ENCODE results near the gene BBS5. TPM values are rescaled to one million over a fixed set of nuclear protein-coding genes. Genes with fewer than 3 reads are reported as not detected.

The BBS5 gene
- polyA plus RNA-seq, 2 of the 4 experiments (the other 2 are of a cell fraction), result 1.7 to 5.3 TPM

DNA sequence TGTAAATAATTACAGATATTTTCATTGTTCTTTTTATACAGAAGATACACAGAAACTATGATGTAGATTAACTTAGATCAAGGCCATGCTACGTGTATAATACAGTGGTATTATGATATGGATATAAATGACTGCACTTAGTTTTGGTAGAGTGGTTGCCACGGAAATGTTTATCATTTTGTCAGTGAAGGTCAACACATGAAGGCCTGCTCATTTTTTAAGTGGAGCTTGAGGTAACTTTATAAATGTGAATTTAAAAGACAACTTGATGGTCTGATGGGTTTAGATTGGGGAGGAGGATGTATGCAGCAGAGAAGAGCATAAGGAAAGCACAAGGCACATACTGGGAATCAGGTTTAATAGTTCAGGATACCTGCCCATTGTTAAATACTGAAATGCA lies 14.4 kb upstream of the BBS5 start:
- no peaks in the 10 kb centered on the region for H3K9me3 ChIP-seq
- no peak for DNase-seq (ENCODE audit: low read depth in 1 of 2, low spot score in 1 of 2)
- TF ChIP-seq CHD4 (IDR thresholded peaks at IDR 0.05; ENCODE audit: borderline replicate concordance) (no peak), JUN (IDR thresholded peaks at IDR 0.05) (no peak), CEBPB (IDR thresholded peaks at IDR 0.05) (no peak), CBX2 (IDR thresholded peaks at IDR 0.05; ENCODE audit: borderline replicate concordance, low read depth) (no peak), SREBF2 (IDR thresholded peaks at IDR 0.05) (no peak), MAFK (IDR thresholded peaks at IDR 0.05; ENCODE audit: partially characterized antibody) (no peak), FOSB (CRISPR knock-in tag; IDR thresholded peaks at IDR 0.05) (no peak), KDM1A (IDR thresholded peaks at IDR 0.05; ENCODE audit: low read depth) (no peak), EHMT2 (IDR thresholded peaks at IDR 0.05; ENCODE audit: low read depth) (no peak), BCL3 (IDR thresholded peaks at IDR 0.05) (no peak), ZNF302 (CRISPR knock-in tag; IDR thresholded peaks at IDR 0.05) (no peak)
- TF ChIP-seq, protein P1, sequence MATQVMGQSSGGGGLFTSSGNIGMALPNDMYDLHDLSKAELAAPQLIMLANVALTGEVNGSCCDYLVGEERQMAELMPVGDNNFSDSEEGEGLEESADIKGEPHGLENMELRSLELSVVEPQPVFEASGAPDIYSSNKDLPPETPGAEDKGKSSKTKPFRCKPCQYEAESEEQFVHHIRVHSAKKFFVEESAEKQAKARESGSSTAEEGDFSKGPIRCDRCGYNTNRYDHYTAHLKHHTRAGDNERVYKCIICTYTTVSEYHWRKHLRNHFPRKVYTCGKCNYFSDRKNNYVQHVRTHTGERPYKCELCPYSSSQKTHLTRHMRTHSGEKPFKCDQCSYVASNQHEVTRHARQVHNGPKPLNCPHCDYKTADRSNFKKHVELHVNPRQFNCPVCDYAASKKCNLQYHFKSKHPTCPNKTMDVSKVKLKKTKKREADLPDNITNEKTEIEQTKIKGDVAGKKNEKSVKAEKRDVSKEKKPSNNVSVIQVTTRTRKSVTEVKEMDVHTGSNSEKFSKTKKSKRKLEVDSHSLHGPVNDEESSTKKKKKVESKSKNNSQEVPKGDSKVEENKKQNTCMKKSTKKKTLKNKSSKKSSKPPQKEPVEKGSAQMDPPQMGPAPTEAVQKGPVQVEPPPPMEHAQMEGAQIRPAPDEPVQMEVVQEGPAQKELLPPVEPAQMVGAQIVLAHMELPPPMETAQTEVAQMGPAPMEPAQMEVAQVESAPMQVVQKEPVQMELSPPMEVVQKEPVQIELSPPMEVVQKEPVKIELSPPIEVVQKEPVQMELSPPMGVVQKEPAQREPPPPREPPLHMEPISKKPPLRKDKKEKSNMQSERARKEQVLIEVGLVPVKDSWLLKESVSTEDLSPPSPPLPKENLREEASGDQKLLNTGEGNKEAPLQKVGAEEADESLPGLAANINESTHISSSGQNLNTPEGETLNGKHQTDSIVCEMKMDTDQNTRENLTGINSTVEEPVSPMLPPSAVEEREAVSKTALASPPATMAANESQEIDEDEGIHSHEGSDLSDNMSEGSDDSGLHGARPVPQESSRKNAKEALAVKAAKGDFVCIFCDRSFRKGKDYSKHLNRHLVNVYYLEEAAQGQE (IDR thresholded peaks at IDR 0.05), result no peak
- no peak overlapping the region for H3K27ac ChIP-seq
- ATAC-seq, result no peak
- WGBS (ENCODE audit: missing lambda C conversion rate), result 51% methylated on average over 2 of the region's 2 CpGs
- H3K4me1 ChIP-seq, result no peaks in the 10 kb centered on the region
- no peak overlapping the region for H3K4me3 ChIP-seq
- POLR2A ChIA-PET, result no interaction called here
- CTCF ChIA-PET, result no interaction called here
- no peak for FAIRE-seq
- no peak overlapping the region for H3K4me2 ChIP-seq

GRCh38 chr2:169468841-169469240 lies 10.5 kb upstream of the BBS5 start:
- FAIRE-seq (no peak), ATAC-seq (no peak), DNase-seq (ENCODE audit: low read depth in 1 of 2, low spot score in 1 of 2) (no peak)
- H3K4me2 ChIP-seq, result no peak overlapping the region
- ChIA-PET POLR2A (no interaction called here), CTCF (interaction anchor here (0.8 kb wide), 1 partner anchor 16 kb away, joined by 7 read pairs; no protein-coding TSS in a partner anchor)
- TF ChIP-seq BHLHE40 (IDR thresholded peaks at IDR 0.05; ENCODE audit: low read depth, low read length) (no peak), RFX5 (IDR thresholded peaks at IDR 0.05) (no peak), KDM5A (IDR thresholded peaks at IDR 0.05) (no peak), CHD4 (IDR thresholded peaks at IDR 0.05; ENCODE audit: borderline replicate concordance) (no peak), MYC (IDR thresholded peaks at IDR 0.05; ENCODE audit: borderline replicate concordance, low read length) (no peak), ZC3H11A (IDR thresholded peaks at IDR 0.05) (no peak), HOXB13 (CRISPR knock-in tag; IDR thresholded peaks at IDR 0.05; ENCODE audit: low read depth) (no peak), RCOR1 (IDR thresholded peaks at IDR 0.05; ENCODE audit: low read depth, low read length) (no peak), RNF2 (IDR thresholded peaks at IDR 0.05; ENCODE audit: borderline replicate concordance, low read depth) (no peak), HMGXB4 (CRISPR knock-in tag; IDR thresholded peaks at IDR 0.05; ENCODE audit: borderline replicate concordance) (no peak), CBX2 (IDR thresholded peaks at IDR 0.05; ENCODE audit: borderline replicate concordance, low read depth) (no peak), JUN (IDR thresholded peaks at IDR 0.05) (no peak)
- TF ChIP-seq, protein P2, sequence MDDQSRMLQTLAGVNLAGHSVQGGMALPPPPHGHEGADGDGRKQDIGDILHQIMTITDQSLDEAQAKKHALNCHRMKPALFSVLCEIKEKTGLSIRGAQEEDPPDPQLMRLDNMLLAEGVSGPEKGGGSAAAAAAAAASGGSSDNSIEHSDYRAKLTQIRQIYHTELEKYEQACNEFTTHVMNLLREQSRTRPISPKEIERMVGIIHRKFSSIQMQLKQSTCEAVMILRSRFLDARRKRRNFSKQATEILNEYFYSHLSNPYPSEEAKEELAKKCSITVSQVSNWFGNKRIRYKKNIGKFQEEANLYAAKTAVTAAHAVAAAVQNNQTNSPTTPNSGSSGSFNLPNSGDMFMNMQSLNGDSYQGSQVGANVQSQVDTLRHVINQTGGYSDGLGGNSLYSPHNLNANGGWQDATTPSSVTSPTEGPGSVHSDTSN (IDR thresholded peaks at IDR 0.05), result no peak
- TF ChIP-seq, protein P1 (IDR thresholded peaks at IDR 0.05), result no peak
- no peak overlapping the region for H3K27ac ChIP-seq
- no peaks in the 10 kb centered on the region for H3K9me3 ChIP-seq
- 100% methylated on average over 1 of the region's 1 CpG for WGBS (ENCODE audit: missing lambda C conversion rate)
- no peaks in the 10 kb centered on the region for H3K4me1 ChIP-seq
- no peak overlapping the region for H3K4me3 ChIP-seq
